CD14-positive monocyte (primary cell): ENCODE data around the gene CHPT1. TPM values are rescaled to one million over a fixed set of nuclear protein-coding genes. Genes with fewer than 3 reads are reported as not detected.

ENCODE experiments used
- DNase-seq, 3 donors: peaks; one replicate each; pipeline ENCODE4 v3.0.0-alpha.2; 2011 to 2022
- H2AFZ ChIP-seq: 2 replicates; pipeline ENCODE4 v1.6.0; 2012; ENCODE audit warnings: mild to moderate bottlenecking, low read depth, low read length, inconsistent platforms; ENCODE audit not compliant: insufficient read depth, poor library complexity, severe bottlenecking
- H3K27ac ChIP-seq, 2 donors: 1 replicate in 1 of 2; 2 replicates in 1 of 2; pipeline ENCODE4 v1.5.1; 2012 to 2013; ENCODE audit warnings: low read length in 2 of 2, control low read depth in 1 of 2, inconsistent platforms in 1 of 2, low read depth in 1 of 2, mild to moderate bottlenecking in 1 of 2
- H3K27me3 ChIP-seq, 2 donors: one replicate each; pipeline versions ENCODE4 v1.6.0 to v1.6.1; 2011 to 2013; ENCODE audit warnings: low read length in 2 of 2; ENCODE audit not compliant: control insufficient read depth in 2 of 2, insufficient read depth in 2 of 2
- H3K36me3 ChIP-seq, 2 donors: replicated peaks in 1 of 2; 1 replicate in 1 of 2; 2 replicates in 1 of 2; pipeline versions ENCODE4 v1.5.1 to v1.6.1; 2012 to 2013; ENCODE audit warnings: low read length in 2 of 2, control low read depth in 1 of 2, inconsistent platforms in 1 of 2, mild to moderate bottlenecking in 1 of 2; ENCODE audit not compliant: insufficient read depth in 2 of 2, control insufficient read depth in 1 of 2
- H3K4me1 ChIP-seq, 2 donors: 1 replicate in 1 of 2; 2 replicates in 1 of 2; pipeline versions ENCODE4 v1.5.1 to v1.6.1; 2012 to 2013; ENCODE audit warnings: low read length in 2 of 2, control low read depth in 1 of 2, inconsistent platforms in 1 of 2, mild to moderate bottlenecking in 1 of 2, moderate library complexity in 1 of 2; ENCODE audit not compliant: insufficient read depth in 2 of 2, control insufficient read depth in 1 of 2
- H3K4me2 ChIP-seq: replicated peaks from 2 replicates; pipeline ENCODE3; 2012; ENCODE audit warnings: low read length, moderate library complexity, mild to moderate bottlenecking; ENCODE audit not compliant: poor library complexity, severe bottlenecking; ENCODE audit errors: extremely low read depth
- H3K4me3 ChIP-seq, 3 experiments: fragments of 200-600 bp in 1 of 3; sonication (generic) in 1 of 3; replicated peaks in 1 of 3; 1 replicate in 2 of 3; 2 replicates in 1 of 3; pipeline ENCODE4 v1.5.1; 2011 to 2013; ENCODE audit warnings: low read length in 3 of 3, mild to moderate bottlenecking in 3 of 3, control low read depth in 2 of 3, low read depth in 2 of 3, inconsistent platforms in 1 of 3, moderate library complexity in 1 of 3
- H3K79me2 ChIP-seq: 2 replicates; pipeline ENCODE4 v1.6.0; 2012; ENCODE audit warnings: mild to moderate bottlenecking, control low read depth, inconsistent platforms, low read length, moderate library complexity; ENCODE audit not compliant: insufficient read depth
- H3K9ac ChIP-seq: 2 replicates; pipeline ENCODE4 v1.6.0; 2017; ENCODE audit warnings: low read length, mild to moderate bottlenecking; ENCODE audit not compliant: insufficient read depth, poor library complexity, severe bottlenecking
- H3K9me3 ChIP-seq, 2 donors: replicated peaks in 1 of 2; 1 replicate in 1 of 2; 2 replicates in 1 of 2; pipeline versions ENCODE4 v1.5.1 to v1.6.1; 2012 to 2013; ENCODE audit warnings: low read length in 2 of 2, control low read depth in 1 of 2; ENCODE audit not compliant: control insufficient read depth in 1 of 2, insufficient read depth in 1 of 2
- H4K20me1 ChIP-seq: 2 replicates; pipeline ENCODE4 v1.6.0; 2012; ENCODE audit warnings: mild to moderate bottlenecking, low read length, control low read depth, moderate library complexity; ENCODE audit not compliant: insufficient read depth
- H3K27ac Mint-ChIP-seq, 7 donors: one replicate each; pipeline ENCODE4 v1.8.0; 2020; ENCODE audit warnings: mild to moderate bottlenecking in 7 of 7, mixed read lengths in 7 of 7, moderate library complexity in 6 of 7, inconsistent platforms in 2 of 7
- H3K27me3 Mint-ChIP-seq, 3 donors: one replicate each; pipeline ENCODE4 v1.8.0; 2021 to 2022; ENCODE audit warnings: low read depth in 3 of 3, mild to moderate bottlenecking in 3 of 3, mixed read lengths in 3 of 3, moderate library complexity in 3 of 3, inconsistent platforms in 1 of 3
- H3K36me3 Mint-ChIP-seq, 2 donors: one replicate each; pipeline ENCODE4 v1.8.0; 2020; ENCODE audit warnings: mixed read lengths in 2 of 2, inconsistent platforms in 1 of 2, mild to moderate bottlenecking in 1 of 2
- H3K4me1 Mint-ChIP-seq: one replicate; pipeline ENCODE4 v1.8.0; 2020; ENCODE audit warnings: mild to moderate bottlenecking, mixed read lengths
- H3K4me3 Mint-ChIP-seq, 2 donors: one replicate each; pipeline ENCODE4 v1.8.0; 2020; ENCODE audit warnings: mild to moderate bottlenecking in 2 of 2, mixed read lengths in 2 of 2, moderate library complexity in 1 of 2
- H3K9me3 Mint-ChIP-seq, 7 donors: one replicate each; pipeline ENCODE4 v1.8.0; 2020 to 2022; ENCODE audit warnings: mixed read lengths in 7 of 7, mild to moderate bottlenecking in 6 of 7, moderate library complexity in 6 of 7, inconsistent platforms in 2 of 7
- CTCF ChIP-seq: fragments of 200-600 bp; IDR thresholded peaks from one replicate; pipeline ENCODE4 v1.8.0; 2022; ENCODE audit warnings: antibody characterized with exemption, mild to moderate bottlenecking
- WGBS: methylation state at CpG from one replicate; pipeline ENCODE4 v1.1.5; 2013; ENCODE audit warnings: missing lambda C conversion rate; ENCODE audit not compliant: insufficient coverage; 5-methylcytosine and 5-hydroxymethylcytosine counted together
- intact Hi-C, 2 donors: fragments of 100-400 bp; cut with micrococcal nuclease; formaldehyde crosslinking; loops; one replicate each; pipeline versions ENCODE4 v1.15.0 to v1.15.1; 2023
- polyA plus RNA-seq, 3 donors: library from polyadenylated mRNA; depleted of rRNA in 1 of 3; unstranded in 2 of 3; stranded (reverse) in 1 of 3; fragments of 300-500 nt in 2 of 3; fragments of >200 nt in 1 of 3; fragmentation: Illumina TruSeq in 2 of 3; gene quantifications; 1 replicate in 2 of 3; 2 replicates in 1 of 3; pipeline ENCODE4 v1.2.3, GENCODE V29; 2012 to 2021

CHPT1 gene
- polyA plus RNA-seq, 3 donors, result 30.9 to 92.7 (median 36.7) TPM

GRCh38 chr12:101740566-101740965 is 43.1 kb downstream of the CHPT1 start:
- Histone ChIP-seq H4K20me1 (no peaks in the 10 kb centered on the region), H3K4me1 (no peaks in the 10 kb centered on the region), H3K79me2 (no peaks in the 10 kb centered on the region), H3K4me3 (no peak overlapping the region), H3K9me3 (peaks cover 0 to 8% of the 10 kb centered on the region in 2 donors), H2AFZ (no peak overlapping the region), H3K4me2 (no peak overlapping the region), H3K36me3 (peaks cover 65 to 79% of the 10 kb centered on the region in 2 donors), H3K27me3 (no peaks in the 10 kb centered on the region), H3K9ac (no peak overlapping the region), H3K27ac (no peak overlapping the region)
- H3K27me3 Mint-ChIP-seq, result peaks cover 0 to 2% (median 1%) of the 10 kb centered on the region in 3 donors
- H3K36me3 Mint-ChIP-seq, result peaks cover 70 to 83% of the 10 kb centered on the region in 2 donors
- intact Hi-C loops, result no loop called here
- H3K4me1 Mint-ChIP-seq, result no peaks in the 10 kb centered on the region
- no peak for TF ChIP-seq CTCF
- H3K27ac Mint-ChIP-seq, result no peak overlapping the region
- H3K4me3 Mint-ChIP-seq, result no peak overlapping the region
- WGBS, result 100% methylated on average over 2 of the region's 5 CpGs
- peaks cover 0 to 10% (median 4%) of the 10 kb centered on the region in 7 donors for H3K9me3 Mint-ChIP-seq
- no peak for DNase-seq

- Histone ChIP-seq H3K4me1 (no peaks in the 10 kb centered on the region), H3K36me3 (peaks cover 65 to 83% of the 10 kb centered on the region in 2 donors), H3K9me3 (peaks cover 0 to 8% of the 10 kb centered on the region in 2 donors), H3K27ac (no peak overlapping the region), H3K27me3 (no peaks in the 10 kb centered on the region), H3K4me2 (no peak overlapping the region), H3K9ac (no peak overlapping the region), H3K79me2 (no peaks in the 10 kb centered on the region), H3K4me3 (no peak overlapping the region), H4K20me1 (no peaks in the 10 kb centered on the region), H2AFZ (no peak overlapping the region)
- intact Hi-C loops, result no loop called here
- peaks cover 0 to 10% (median 4%) of the 10 kb centered on the region in 7 donors for H3K9me3 Mint-ChIP-seq
- no peak overlapping the region for H3K27ac Mint-ChIP-seq
- no peak overlapping the region for H3K4me3 Mint-ChIP-seq
- H3K4me1 Mint-ChIP-seq, result no peaks in the 10 kb centered on the region
- H3K27me3 Mint-ChIP-seq, result peaks cover 0 to 2% (median 1%) of the 10 kb centered on the region in 3 donors
- H3K36me3 Mint-ChIP-seq, result peaks cover 74 to 87% of the 10 kb centered on the region in 2 donors
- no peak for TF ChIP-seq CTCF
- DNase-seq, result no peak
- no CpG with 5 or more reads among the region's 5 CpGs for WGBS
These were observed 43.5 kb downstream of the CHPT1 start for GRCh38 chr12:101740980-101741379.
